HG02588 (cell line): ENCODE data around the gene KIF26B.
"Not testable (repeated sequence)": the region's sequence is repeated elsewhere in the genome, so short reads cannot be mapped to it uniquely, and the experiment has no call there.

Source experiments
- ATAC-seq: cut with Tn5 transposase; IDR thresholded peaks from one replicate; pipeline ENCODE4 v1.9.1; 2021; ENCODE audit warnings: mild to moderate bottlenecking, moderate library complexity; ENCODE audit not compliant: unreplicated experiment

KIF26B gene

GRCh38 chr1:245707941-245708340 is 553.2 kb downstream of the KIF26B start:
- no peak for ATAC-seq

DNA sequence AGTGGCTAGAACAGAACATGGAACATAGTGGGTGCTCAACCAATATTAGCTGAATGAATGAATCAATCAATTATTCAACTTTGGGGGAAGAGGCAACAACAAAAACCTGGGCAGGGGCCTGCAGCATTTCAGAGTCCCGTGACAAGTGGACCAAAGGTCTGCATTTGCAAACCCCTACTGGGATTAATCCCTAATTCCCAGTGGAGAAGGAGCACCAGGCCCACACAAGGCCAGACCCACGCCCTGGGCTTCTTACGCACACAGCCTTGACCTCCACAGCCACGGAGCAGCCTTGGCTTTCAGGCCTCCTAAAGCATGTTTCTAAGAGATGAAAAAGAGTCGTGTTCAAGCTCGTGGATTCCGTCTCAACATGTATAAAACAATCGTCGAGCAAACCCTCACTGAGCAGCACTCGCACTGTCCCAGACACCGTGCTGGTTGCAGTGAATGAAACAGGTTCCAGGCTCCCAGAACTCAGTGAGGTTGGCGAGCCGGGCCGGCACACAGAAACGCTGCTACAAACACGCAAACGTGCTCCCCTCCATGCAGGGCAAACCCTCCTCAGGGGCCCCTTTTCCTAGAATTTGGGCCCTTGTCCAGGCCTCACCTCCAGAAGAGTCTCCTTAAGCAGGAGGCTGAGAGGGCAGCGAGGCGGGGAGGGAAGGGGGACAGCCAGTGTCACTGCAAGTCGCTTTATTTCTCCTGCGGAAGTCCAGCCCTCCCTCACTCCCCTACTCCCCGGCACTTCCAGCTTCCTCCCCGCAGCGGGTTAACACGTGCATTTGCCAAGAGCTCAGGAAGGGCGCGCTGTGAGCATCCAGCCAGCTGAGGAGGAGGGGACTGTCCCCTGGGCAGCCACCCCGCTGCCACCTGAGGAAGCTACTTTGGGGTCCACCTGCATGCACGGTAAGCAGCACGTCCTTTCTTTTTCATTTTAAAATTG is 556.4 kb downstream of the KIF26B start:
- no peak for ATAC-seq

DNA sequence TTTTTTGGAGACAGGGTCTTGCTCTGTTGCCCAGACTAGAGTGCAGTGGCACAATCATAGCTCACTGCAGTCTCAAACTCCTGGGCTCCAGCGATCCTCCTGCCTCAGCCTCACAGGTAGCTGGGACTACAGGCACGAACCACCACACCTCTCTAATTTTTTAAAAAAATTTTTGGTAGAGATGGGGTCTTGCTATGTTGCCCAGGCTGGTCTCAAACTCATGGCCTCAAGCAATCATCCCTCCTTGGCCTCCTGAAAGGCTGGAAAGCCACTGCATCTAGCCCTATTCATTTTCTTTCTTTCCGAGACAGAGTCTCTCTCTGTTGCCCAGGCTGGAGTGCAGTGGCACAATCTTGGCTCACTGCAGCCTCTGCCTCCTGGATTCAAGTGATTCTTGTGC is 559.2 kb downstream of the KIF26B start:
- ATAC-seq, result not testable (repeated sequence)

DNA sequence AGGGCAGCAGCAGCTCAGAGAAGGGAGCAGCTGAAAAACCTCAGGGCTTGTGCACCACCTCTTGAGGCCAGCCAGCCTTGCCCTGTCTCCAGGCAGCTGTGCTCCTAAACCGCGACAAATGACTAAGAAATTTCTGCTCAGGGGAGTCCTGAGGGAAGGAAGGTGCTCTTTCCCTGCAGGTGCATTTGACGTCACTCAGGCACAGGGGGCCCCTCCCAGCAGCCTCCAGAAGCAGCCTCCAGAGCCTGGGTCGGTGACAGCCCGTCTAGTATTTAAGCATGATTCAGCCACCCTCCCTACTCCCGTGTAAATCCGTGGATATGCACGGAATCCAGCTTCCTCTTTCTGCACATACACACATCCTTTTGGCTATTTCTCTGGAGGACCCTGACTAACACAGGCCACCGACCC is 560.5 kb downstream of the KIF26B start:
- ATAC-seq, result no peak

DNA sequence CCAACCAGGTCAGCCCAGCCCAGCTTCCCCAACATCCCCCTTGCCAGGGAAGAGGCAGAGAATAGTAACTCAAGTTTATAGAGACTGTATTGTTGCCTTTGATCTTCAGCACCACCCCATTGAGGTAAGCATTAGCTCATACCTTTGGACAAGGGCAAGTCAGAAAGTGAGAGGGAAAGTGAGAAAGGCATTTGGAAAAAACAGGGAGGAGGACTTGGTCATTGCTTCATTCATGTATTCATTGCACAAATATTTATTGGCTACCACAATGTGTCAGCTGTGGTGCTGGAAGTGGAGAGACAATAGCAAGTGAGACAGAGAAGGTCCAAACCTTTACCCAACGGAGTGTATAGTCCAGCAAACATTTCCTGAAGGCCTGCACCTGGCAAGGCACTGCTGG is 561.2 kb downstream of the KIF26B start:
- ATAC-seq, result no peak

- no peak for ATAC-seq
Observed at GRCh38 chr1:245716561-245716960, 561.8 kb downstream of the KIF26B start.

- no peak for ATAC-seq
Observed at GRCh38 chr1:245717611-245718010, 562.8 kb downstream of the KIF26B start.

- no peak for ATAC-seq
Observed at GRCh38 chr1:245718123-245718522, 563.3 kb downstream of the KIF26B start.

DNA sequence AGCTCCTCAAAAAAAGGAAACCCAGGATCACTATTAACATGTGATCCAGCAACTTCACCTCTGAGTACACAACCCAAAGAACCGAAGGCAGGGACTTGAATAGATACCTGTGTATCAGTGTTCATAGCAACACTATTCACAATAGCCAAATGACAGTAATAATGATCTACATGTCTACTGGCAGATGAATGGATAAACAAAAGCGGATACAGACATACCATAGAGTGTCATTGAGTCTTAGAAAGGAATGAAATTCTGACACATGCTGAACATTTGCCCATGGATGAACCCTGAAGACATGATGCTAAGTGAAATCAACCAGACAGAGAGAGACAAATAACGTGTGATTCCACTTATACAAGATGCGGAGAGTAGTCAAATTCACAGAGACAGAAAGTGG is 564.2 kb downstream of the KIF26B start:
- no peak for ATAC-seq

- no peak for ATAC-seq
Observed at GRCh38 chr1:245721488-245721887, 566.7 kb downstream of the KIF26B start.

DNA sequence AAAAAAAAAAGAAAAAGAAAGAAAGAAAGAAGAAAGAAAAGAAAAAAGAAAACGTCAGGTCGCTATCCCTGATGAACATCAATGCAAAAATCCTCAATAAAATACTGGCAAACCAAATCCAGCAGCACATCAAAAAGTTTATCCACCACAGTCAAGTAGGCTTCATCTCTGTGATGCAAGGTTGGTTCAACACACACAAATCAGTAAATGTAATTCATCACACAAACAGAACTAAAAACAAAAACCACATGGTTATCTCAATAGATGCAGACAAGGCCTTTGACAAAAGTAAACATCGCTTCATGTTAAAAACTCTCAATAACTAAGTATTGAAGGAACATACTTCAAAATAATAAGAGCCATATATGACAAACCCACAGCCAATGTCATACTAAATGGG is 573.2 kb downstream of the KIF26B start:
- not testable (repeated sequence) for ATAC-seq

DNA sequence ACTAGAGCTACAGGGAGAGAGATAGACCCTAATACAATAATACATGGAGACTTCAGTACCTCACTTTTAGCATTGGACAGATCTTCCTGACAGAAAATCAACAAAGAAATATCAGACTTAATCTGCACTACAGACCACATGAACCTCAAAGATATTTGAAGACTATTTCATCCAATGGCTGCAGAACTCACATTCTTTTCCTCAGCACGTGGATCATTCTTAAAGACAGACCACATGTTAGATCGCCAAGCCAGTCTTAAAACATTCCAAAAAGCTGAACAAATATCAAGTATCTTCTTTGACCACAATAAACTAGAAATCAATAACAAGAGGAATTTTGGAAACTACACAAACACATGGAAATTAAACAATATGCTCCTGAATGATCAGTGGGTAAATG is 576.0 kb downstream of the KIF26B start:
- ATAC-seq, result no peak

GRCh38 chr1:245740336-245740735 is 585.6 kb downstream of the KIF26B start:
- not testable (repeated sequence) for ATAC-seq

GRCh38 chr1:245742896-245743295 is 588.1 kb downstream of the KIF26B start:
- ATAC-seq, result no peak

DNA sequence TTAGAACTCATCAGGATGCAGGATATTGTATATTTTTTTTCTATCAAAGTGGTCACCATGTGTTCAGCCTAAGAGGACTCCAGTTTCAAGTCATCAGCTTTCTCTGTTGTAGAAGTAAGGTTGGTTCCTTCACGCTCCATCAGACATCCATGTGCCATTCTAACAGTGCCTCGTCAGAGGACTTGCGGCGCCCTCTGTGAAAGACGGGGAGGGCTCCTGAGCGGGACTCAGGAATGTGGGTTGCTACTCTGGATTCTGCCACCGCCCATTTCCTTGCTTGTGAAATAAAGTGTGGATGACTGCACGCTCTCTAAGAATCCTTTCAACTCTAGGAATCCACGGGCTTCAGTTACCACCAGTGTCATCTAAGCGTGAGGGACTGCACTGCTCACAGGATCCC is 593.5 kb downstream of the KIF26B start:
- no peak for ATAC-seq

- ATAC-seq, result no peak
Observed at GRCh38 chr1:245748646-245749045, 593.9 kb downstream of the KIF26B start.

DNA sequence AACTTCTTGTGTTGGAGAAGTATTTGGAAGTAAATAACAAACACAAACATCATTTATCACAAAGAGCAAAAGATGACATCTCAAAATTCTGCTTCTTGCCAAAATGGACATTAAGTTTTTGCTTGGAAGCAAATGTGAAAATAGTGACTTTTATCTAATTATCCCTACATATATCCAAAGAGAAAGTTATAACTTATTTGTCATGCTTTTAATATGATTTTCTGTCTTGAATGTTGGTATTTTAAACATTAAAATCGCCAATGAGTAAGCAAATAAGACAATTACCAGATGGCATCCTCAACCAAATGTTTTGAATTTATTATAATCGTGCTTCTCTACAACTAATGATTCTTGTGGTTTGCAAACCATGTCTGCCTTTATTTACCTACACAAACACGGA is 594.3 kb downstream of the KIF26B start:
- no peak for ATAC-seq

- no peak for ATAC-seq
Observed at GRCh38 chr1:245750261-245750660, 595.5 kb downstream of the KIF26B start.

DNA sequence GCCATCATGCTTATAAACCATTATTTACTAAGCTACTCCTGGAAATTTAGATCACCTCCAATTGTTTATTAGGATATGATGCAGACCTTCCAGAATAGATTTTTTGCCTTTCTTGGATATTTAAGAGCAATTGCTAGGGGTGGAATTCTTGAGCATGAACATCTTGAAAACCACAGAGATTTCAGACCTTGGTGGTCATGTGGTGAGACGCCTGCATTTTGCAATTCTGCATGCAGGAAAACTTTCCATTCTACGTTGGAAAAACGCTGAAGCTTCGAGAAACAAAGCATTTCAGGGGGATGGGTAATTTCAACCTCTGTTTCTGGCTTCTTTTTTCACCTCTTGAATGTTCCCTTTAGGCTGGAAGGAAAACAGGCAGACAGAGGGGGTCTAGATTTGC is 596.3 kb downstream of the KIF26B start:
- ATAC-seq, result no peak

GRCh38 chr1:245751726-245752470 is 597.1 kb downstream of the KIF26B start:
- ATAC-seq, result no peak

DNA sequence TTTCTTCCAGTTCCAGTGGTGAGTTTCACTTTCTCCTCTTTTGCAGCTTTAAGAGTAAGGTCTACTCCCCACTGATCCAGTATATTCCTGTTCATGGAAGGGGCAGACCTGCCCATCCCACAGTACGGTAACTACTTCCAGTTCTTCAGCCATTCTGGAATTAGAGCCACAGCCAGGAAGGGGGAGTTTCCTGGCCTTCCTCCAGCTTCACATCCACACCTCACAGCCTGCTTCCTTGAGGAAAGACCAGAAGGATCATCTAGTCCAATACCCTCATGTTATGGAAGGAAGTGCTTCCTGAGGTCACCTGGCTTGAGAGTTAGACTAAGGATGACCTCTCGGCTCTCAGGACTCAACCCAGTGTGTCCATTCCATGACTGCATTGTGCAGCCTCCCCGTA is 597.8 kb downstream of the KIF26B start:
- ATAC-seq, result no peak

DNA sequence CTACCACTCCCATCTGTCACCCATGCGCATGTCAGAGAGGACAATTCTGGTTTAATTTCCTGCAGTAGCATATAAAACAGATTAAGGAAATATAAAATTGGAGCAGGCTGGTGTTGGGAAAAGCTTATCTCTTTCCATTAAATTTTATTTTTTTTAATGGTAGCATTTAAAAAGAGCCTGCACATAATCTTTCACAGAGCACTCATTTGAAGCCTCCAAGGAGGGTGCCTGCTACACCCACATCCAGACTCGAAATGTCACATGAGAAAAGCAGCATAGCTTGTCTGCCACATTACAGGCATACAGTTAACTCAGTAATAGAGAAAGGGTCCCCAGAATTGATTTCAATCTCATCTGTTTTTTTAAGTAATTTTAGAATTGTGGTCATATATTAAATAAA is 599.0 kb downstream of the KIF26B start:
- no peak for ATAC-seq
